Placental epithelial cell (primary cell): Measurements from ENCODE around the gene CD1E. TPM values are rescaled to one million over a fixed set of nuclear protein-coding genes. Genes with fewer than 3 reads are reported as not detected.

Experiments used
- total RNA-seq: library from RNA; depleted of rRNA; stranded (reverse); fragments of >200 nt; gene quantifications from 2 replicates; pipeline ENCODE4 v1.2.3, GENCODE V29; 2012

CD1E gene
- not detected in 2 replicates for total RNA-seq

DNA sequence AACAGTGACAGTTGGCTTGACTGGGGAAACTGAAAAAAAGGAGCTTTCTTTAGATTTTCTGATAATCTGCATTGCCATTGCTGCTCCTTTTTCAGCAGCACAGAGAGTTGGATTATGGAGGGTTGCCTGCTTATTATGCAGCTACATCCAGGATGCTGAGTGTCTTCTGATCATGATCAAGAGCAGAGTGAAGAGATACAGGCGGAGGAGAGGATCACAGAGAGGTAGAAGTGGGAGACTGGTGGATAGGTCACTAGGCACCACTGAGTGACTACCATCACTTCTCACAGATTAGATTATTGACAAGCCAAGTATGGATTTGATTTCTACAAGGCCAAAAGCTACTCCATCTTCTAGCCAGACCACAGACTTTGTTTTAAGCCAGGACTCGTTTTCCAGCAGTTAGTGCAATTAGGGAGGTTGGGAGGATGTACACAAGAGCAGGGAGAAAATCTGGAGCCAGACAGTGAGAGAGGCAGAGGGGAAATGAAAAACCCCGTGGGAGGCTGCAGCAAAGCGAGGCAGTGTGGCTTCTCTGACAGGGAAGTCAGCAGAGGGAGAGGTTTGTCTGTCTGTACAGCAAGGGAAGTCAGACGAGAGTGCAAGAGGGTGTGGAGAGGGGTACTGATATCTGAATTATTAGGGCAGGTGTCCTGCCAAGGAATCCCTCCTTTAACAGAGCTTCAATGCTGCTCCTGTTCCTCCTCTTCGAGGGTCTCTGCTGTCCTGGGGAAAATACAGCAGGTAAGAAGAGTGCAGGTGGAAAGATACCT lies at the start of gene CD1E:
CD1E (plus strand) TSS at position 592 of the 773 bp plus-strand sequence; CDS start at position 687, 95 bp downstream.

GRCh38 chr1:158331481-158332150 lies 22.1 kb upstream of the CD1E start, which contains the start of gene CD1B:
CD1B (minus strand) TSS chr1:158331531; CDS start chr1:158331423, 108 bp downstream.

DNA sequence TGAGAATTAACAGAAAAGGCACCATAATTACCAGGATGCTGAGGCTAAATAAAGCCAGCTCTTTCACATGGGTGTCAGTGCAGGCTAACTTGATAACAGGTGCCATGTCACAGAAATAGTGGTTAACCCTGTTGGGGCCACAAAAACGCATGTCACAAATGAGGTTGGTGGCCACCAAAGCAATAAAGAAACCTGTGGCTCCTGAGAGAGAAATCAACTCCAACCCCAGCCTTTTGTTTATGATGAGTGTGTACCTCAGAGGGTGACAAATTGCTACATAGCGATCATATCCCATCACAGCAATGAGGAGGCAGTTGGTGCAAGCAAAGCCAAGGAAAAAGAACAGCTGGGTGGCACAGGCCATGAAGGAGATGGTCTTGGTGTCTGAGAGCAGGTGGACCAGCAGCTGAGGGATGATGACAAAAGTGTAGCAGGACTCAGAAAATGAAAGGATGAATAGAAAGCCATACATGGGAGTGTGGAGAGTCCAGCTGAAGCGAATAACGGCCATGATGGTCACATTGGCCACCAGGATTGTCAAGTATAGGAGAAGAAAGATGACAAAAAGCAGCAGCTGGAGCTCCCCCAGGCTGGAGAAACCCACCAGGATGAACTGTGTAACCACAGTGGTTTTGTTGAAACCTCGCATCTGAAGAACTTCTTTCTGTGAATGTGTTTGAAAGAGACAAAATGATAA lies 45.3 kb downstream of the CD1E start, which contains the start of gene OR10T2:
OR10T2 (minus strand) TSS at position 649 of the 697 bp plus-strand sequence; CDS start at position 649, 0 bp downstream.

Other genes with a start within 250 kb of the CD1E start
- gene CD1D, start 173.0 kb upstream of the CD1E start, total RNA-seq: not detected in 2 replicates
- not detected in 2 replicates for gene CD1A, start 99.5 kb upstream of the CD1E start, total RNA-seq
- gene CD1C, start 64.0 kb upstream of the CD1E start, total RNA-seq: not detected in 2 replicates
- not detected in 2 replicates for gene CD1B, start 22.4 kb upstream of the CD1E start, total RNA-seq
- not detected in 2 replicates for gene OR10T2, start 45.6 kb downstream of the CD1E start, total RNA-seq
- gene OR10K2, start 72.3 kb downstream of the CD1E start, total RNA-seq: not detected in 2 replicates
- not detected in 2 replicates for gene OR10K1, start 107.9 kb downstream of the CD1E start, total RNA-seq
- not detected in 2 replicates for gene OR10R2, start 118.3 kb downstream of the CD1E start, total RNA-seq
- gene OR6Y1, start 200.5 kb downstream of the CD1E start, total RNA-seq: not detected in 2 replicates
- not detected in 2 replicates for gene OR6P1, start 216.7 kb downstream of the CD1E start, total RNA-seq
- gene OR10X1, start 226.0 kb downstream of the CD1E start, total RNA-seq: not detected in 2 replicates